ENCODE results near the gene CCL4. TPM values are rescaled to one million over a fixed set of nuclear protein-coding genes. Genes with fewer than 3 reads are reported as not detected.
"Not testable (repeated sequence)": the region's sequence is repeated elsewhere in the genome, so short reads cannot be mapped to it uniquely, and the experiment has no call there.

Gene CCL4
- total RNA-seq, 1 donor from 2014 or later = not detected

- no peaks in the 10 kb centered on the region for H3K36me3 Mint-ChIP-seq (ENCODE audit: insufficient read depth)
- no peak for DNase-seq (ENCODE audit: low spot score, unreplicated experiment)
- no peak for TF ChIP-seq CTCF (IDR thresholded peaks at IDR 0.05; ENCODE audit: unreplicated experiment)
- no peak overlapping the region for H3K4me3 Mint-ChIP-seq (ENCODE audit: low read depth)
- peaks cover 3% of the 10 kb centered on the region for H3K4me1 Mint-ChIP-seq (ENCODE audit: low read depth)
- no peaks in the 10 kb centered on the region for H3K27me3 Mint-ChIP-seq
- H3K27ac Mint-ChIP-seq = no peak overlapping the region
- peaks cover under 1% of the 10 kb centered on the region for H3K9me3 Mint-ChIP-seq (ENCODE audit: low read depth)
Measured at GRCh38 chr17:36117505-36118382, 14.1 kb downstream of the CCL4 start.

- H3K27ac Mint-ChIP-seq = no peak overlapping the region
- TF ChIP-seq CTCF (IDR thresholded peaks at IDR 0.05; ENCODE audit: unreplicated experiment) = no peak
- H3K36me3 Mint-ChIP-seq (ENCODE audit: insufficient read depth) = no peaks in the 10 kb centered on the region
Measured at GRCh38 chr17:36118477-36119353, 15.1 kb downstream of the CCL4 start.

GRCh38 chr17:36120221-36120620, 16.6 kb downstream of the CCL4 start:
- Mint-ChIP-seq H3K27ac (no peak overlapping the region), H3K4me3 (ENCODE audit: low read depth) (no peak overlapping the region), H3K27me3 (no peaks in the 10 kb centered on the region), H3K4me1 (ENCODE audit: low read depth) (peaks cover 3% of the 10 kb centered on the region), H3K9me3 (ENCODE audit: low read depth) (no peaks in the 10 kb centered on the region), H3K36me3 (ENCODE audit: insufficient read depth) (no peaks in the 10 kb centered on the region)
- no peak for TF ChIP-seq CTCF (IDR thresholded peaks at IDR 0.05; ENCODE audit: unreplicated experiment)
- no peak for DNase-seq (ENCODE audit: low spot score, unreplicated experiment)

More at GRCh38 chr17:36118477-36119353, 15.1 kb downstream of the CCL4 start:
- Mint-ChIP-seq H3K27me3 (no peaks in the 10 kb centered on the region), H3K4me3 (ENCODE audit: low read depth) (no peak overlapping the region), H3K9me3 (ENCODE audit: low read depth) (no peaks in the 10 kb centered on the region), H3K4me1 (ENCODE audit: low read depth) (peaks cover 3% of the 10 kb centered on the region)
- no peak for DNase-seq (ENCODE audit: low spot score, unreplicated experiment)

- H3K9me3 Mint-ChIP-seq (ENCODE audit: low read depth); DNase-seq (ENCODE audit: low spot score, unreplicated experiment); H3K4me1 Mint-ChIP-seq (ENCODE audit: low read depth); H3K36me3 Mint-ChIP-seq (ENCODE audit: insufficient read depth); H3K27ac Mint-ChIP-seq; H3K27me3 Mint-ChIP-seq; H3K4me3 Mint-ChIP-seq (ENCODE audit: low read depth): not testable (repeated sequence)
Measured at GRCh38 chr17:36121099-36121498, 17.5 kb downstream of the CCL4 start.

- Mint-ChIP-seq H3K36me3 (ENCODE audit: insufficient read depth) (no peaks in the 10 kb centered on the region), H3K4me1 (ENCODE audit: low read depth) (no peaks in the 10 kb centered on the region), H3K27ac (no peak overlapping the region), H3K4me3 (ENCODE audit: low read depth) (no peak overlapping the region), H3K9me3 (ENCODE audit: low read depth) (no peaks in the 10 kb centered on the region), H3K27me3 (no peaks in the 10 kb centered on the region)
- TF ChIP-seq CTCF (IDR thresholded peaks at IDR 0.05; ENCODE audit: unreplicated experiment) = no peak
- DNase-seq (ENCODE audit: low spot score, unreplicated experiment) = no peak
Measured at GRCh38 chr17:36123431-36123830, 19.8 kb downstream of the CCL4 start.
